HepG2 (cell line): ENCODE data around the gene SLC1A5. TPM values are rescaled to one million over a fixed set of nuclear protein-coding genes. Genes with fewer than 3 reads are reported as not detected.

Source experiments
- CCAR2 ChIP-seq: fragments of 200-400 bp; formaldehyde crosslinking; optimal IDR thresholded peaks from 2 replicates; pipeline ENCODE3; 2018; ENCODE audit warnings: low read depth, mild to moderate bottlenecking, low read length, moderate library complexity
- HIVEP1 ChIP-seq: sonication (generic); formaldehyde crosslinking; IDR thresholded peaks from 2 replicates; pipeline ENCODE4 v1.4.0; 2020; ENCODE audit warnings: mild to moderate bottlenecking, missing genetic modification reagents
- JUN ChIP-seq: sonication (generic); formaldehyde crosslinking; IDR thresholded peaks from 2 replicates; pipeline ENCODE4 v1.4.0; 2020; ENCODE audit warnings: mild to moderate bottlenecking, missing genetic modification reagents
- MYC ChIP-seq: sonication (generic); formaldehyde crosslinking; IDR thresholded peaks from 2 replicates; pipeline ENCODE4 v1.9.0; 2021; ENCODE audit warnings: missing genetic modification reagents, borderline replicate concordance
- ONECUT2 ChIP-seq: sonication (generic); formaldehyde crosslinking; IDR thresholded peaks from 2 replicates; pipeline ENCODE4 v1.4.0; 2020; ENCODE audit warnings: missing genetic modification reagents
- PCBP1 ChIP-seq: fragments of 200-400 bp; formaldehyde crosslinking; IDR thresholded peaks from 2 replicates; pipeline ENCODE4 v1.6.1; 2017; ENCODE audit warnings: mild to moderate bottlenecking, low read depth, low read length, borderline replicate concordance
- PCBP2 ChIP-seq: fragments of 200-400 bp; formaldehyde crosslinking; optimal IDR thresholded peaks from 2 replicates; pipeline ENCODE3; 2018; ENCODE audit warnings: low read length, low read depth; ENCODE audit not compliant: poor library complexity, severe bottlenecking
- PHF20 ChIP-seq: sonication (generic); formaldehyde crosslinking; IDR thresholded peaks from 2 replicates; pipeline ENCODE4 v1.5.0; 2020; ENCODE audit warnings: mild to moderate bottlenecking, missing genetic modification reagents
- SOX5 ChIP-seq: IDR thresholded peaks from 2 replicates; pipeline ENCODE4 v1.6.1; 2016; ENCODE audit warnings: borderline replicate concordance
- TGIF2 ChIP-seq: IDR thresholded peaks from 2 replicates; pipeline ENCODE4 v1.6.1; 2016; ENCODE audit warnings: control low read depth, missing compliant biosample characterization
- ZBTB39 ChIP-seq: sonication (generic); formaldehyde crosslinking; IDR thresholded peaks from 2 replicates; pipeline ENCODE4 v1.5.0; 2020; ENCODE audit warnings: missing genetic modification reagents
- ZFP90 ChIP-seq: sonication (generic); formaldehyde crosslinking; IDR thresholded peaks from 2 replicates; pipeline ENCODE4 v1.8.0; 2022; ENCODE audit warnings: missing genetic modification reagents, mild to moderate bottlenecking, inconsistent platforms, borderline replicate concordance
- ZFY ChIP-seq: sonication (generic); formaldehyde crosslinking; IDR thresholded peaks from 2 replicates; pipeline ENCODE4 v1.4.0; 2020; ENCODE audit warnings: missing genetic modification reagents
- ZHX1 ChIP-seq: sonication (generic); formaldehyde crosslinking; IDR thresholded peaks from 2 replicates; pipeline ENCODE4 v1.8.1; 2022; ENCODE audit warnings: low read depth, mild to moderate bottlenecking, missing genetic modification reagents
- ZNF160 ChIP-seq: sonication (generic); formaldehyde crosslinking; IDR thresholded peaks from 2 replicates; pipeline ENCODE4 v1.8.0; 2022; ENCODE audit warnings: mild to moderate bottlenecking, inconsistent platforms, missing genetic modification reagents
- ZNF430 ChIP-seq: sonication (generic); formaldehyde crosslinking; IDR thresholded peaks from 2 replicates; pipeline ENCODE4 v1.9.0; 2021; ENCODE audit warnings: mild to moderate bottlenecking, missing genetic modification reagents
- ZNF563 ChIP-seq: sonication (generic); formaldehyde crosslinking; IDR thresholded peaks from 2 replicates; pipeline ENCODE4 v1.8.0; 2022; ENCODE audit warnings: mild to moderate bottlenecking, moderate library complexity, missing genetic modification reagents
- ZNF616 ChIP-seq: sonication (generic); formaldehyde crosslinking; IDR thresholded peaks from 2 replicates; pipeline ENCODE4 v1.5.0; 2020; ENCODE audit warnings: low read depth, mild to moderate bottlenecking, missing genetic modification reagents
- ZNF776 ChIP-seq: sonication (generic); formaldehyde crosslinking; IDR thresholded peaks from 2 replicates; pipeline ENCODE4 v1.4.0; 2020; ENCODE audit warnings: mild to moderate bottlenecking, missing genetic modification reagents
- polyA plus RNA-seq, 8 experiments: library from polyadenylated mRNA; depleted of rRNA in 3 of 8; stranded (reverse) in 7 of 8; unstranded in 1 of 8; fragments of >200 nt; fragmentation: Illumina TruSeq in 4 of 8; extraction: Trizol in 4 of 8; gene quantifications; 2 replicates each; pipeline versions ENCODE4 v1.2.1 to v1.2.3, GENCODE V29; 2011 to 2016; ENCODE audit warnings: low read depth in 4 of 8, missing spikeins in 1 of 8, mixed read lengths in 1 of 8; ENCODE audit not compliant: insufficient read depth in 1 of 8
- total RNA-seq, 5 experiments: library from RNA; depleted of rRNA; stranded (reverse); fragments of >200 nt; fragmentation: Illumina TruSeq; extraction: Trizol; gene quantifications; 2 replicates each; pipeline ENCODE4 v1.2.3, GENCODE V29; 2016; ENCODE audit warnings: low read depth in 1 of 5
- TF ChIP-seq, protein P1 (sequence below): sonication (generic); formaldehyde crosslinking; IDR thresholded peaks from 2 replicates; pipeline ENCODE4 v1.5.1; 2020; ENCODE audit warnings: mild to moderate bottlenecking, missing genetic modification reagents
- TF ChIP-seq, protein P2 (sequence below): sonication (generic); formaldehyde crosslinking; IDR thresholded peaks from 2 replicates; pipeline ENCODE4 v1.4.0; 2020; ENCODE audit warnings: missing genetic modification reagents

SLC1A5 gene
- total and polyA plus RNA-seq, 2 of the 13 experiments (the other 11 are each of a cell fraction or from before 2014, with no cell fraction given): 120 to 159 TPM

DNA sequence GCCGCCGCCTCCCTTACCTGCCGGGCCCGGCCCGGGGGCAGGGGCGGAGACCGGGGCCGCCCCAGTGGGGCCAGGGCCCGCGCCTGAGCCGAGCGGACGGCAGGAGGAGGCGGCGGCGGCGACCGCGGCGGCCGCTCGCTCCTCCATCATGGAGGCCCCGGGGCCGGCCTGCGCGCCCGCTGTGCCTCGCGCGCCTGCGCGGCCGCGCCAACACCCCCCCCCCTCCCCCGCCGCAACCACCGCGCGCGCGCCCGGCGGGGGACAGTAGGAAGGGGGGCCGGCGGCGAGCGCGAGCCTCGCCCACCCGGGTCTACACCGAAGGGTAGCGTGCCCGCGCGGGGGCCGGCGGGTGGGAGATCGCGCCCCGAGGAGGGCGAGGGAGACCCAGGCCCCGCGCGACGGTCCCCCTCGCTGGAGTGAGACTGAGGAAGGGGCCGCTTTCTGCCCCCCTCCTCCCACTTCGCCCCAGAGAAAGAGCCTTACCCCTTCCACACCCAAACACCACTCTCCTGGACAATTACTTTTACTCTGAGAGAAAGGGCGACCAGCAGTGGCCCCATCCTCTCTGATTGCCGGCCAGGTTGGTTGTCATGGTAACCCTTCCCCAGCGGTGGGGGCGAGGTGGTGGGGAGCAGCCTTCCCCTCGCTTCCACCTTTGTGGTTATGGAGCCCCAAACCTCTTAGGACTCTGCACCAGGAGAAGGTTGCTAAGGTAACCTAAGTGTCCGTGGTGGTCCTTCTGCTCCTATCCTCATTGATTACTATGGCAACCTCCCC, 41.9 kb downstream of the SLC1A5 start, which contains the start of gene STRN4 (continued):
- TF ChIP-seq, protein P1, sequence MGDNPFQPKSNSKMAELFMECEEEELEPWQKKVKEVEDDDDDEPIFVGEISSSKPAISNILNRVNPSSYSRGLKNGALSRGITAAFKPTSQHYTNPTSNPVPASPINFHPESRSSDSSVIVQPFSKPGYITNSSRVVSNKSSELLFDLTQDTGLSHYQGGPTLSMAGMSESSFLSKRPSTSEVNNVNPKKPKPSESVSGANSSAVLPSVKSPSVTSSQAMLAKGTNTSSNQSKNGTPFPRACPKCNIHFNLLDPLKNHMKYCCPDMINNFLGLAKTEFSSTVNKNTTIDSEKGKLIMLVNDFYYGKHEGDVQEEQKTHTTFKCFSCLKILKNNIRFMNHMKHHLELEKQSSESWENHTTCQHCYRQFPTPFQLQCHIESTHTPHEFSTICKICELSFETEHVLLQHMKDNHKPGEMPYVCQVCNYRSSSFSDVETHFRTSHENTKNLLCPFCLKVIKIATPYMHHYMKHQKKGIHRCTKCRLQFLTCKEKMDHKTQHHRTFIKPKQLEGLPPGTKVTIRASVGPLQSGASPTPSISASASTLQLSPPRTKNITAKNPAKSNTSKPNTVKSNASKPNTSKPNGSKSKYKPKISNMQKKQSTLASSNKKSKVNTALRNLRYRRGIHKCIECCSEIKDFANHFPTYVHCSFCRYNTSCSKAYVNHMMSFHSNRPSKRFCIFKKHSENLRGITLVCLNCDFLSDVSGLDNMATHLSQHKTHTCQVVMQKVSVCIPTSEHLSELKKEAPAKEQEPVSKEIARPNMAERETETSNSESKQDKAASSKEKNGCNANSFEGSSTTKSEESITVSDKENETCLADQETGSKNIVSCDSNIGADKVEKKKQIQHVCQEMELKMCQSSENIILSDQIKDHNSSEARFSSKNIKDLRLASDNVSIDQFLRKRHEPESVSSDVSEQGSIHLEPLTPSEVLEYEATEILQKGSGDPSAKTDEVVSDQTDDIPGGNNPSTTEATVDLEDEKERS: no peak
- TF ChIP-seq ZNF160 (CRISPR knock-in tag) (no peak), ZNF563 (CRISPR knock-in tag) (no peak), TGIF2 (CRISPR knock-in tag) (no peak), PHF20 (no peak), ZNF776 (CRISPR knock-in tag) (0 out of 2 replicates have a peak, but pooled peaks have one; percentile 12), ZBTB39 (CRISPR knock-in tag) (0 out of 2 replicates have a peak, but pooled peaks have one; percentile 34), HIVEP1 (CRISPR knock-in tag) (no peak), JUN (no peak), MYC (CRISPR knock-in tag) (no peak), ZHX1 (no peak), CCAR2 (no peak), PCBP1 (no peak), ONECUT2 (no peak), SOX5 (CRISPR knock-in tag) (no peak), PCBP2 (no peak), ZFY (CRISPR knock-in tag) (peak; percentile 41), ZNF616 (CRISPR knock-in tag) (no peak), ZNF430 (CRISPR knock-in tag) (no peak), ZFP90 (CRISPR knock-in tag) (no peak)
- TF ChIP-seq, protein P2, sequence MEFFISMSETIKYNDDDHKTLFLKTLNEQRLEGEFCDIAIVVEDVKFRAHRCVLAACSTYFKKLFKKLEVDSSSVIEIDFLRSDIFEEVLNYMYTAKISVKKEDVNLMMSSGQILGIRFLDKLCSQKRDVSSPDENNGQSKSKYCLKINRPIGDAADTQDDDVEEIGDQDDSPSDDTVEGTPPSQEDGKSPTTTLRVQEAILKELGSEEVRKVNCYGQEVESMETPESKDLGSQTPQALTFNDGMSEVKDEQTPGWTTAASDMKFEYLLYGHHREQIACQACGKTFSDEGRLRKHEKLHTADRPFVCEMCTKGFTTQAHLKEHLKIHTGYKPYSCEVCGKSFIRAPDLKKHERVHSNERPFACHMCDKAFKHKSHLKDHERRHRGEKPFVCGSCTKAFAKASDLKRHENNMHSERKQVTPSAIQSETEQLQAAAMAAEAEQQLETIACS (CRISPR knock-in tag): peak; percentile 88
